ENCODE data around the gene CERT1. TPM values are rescaled to one million over a fixed set of nuclear protein-coding genes. Genes with fewer than 3 reads are reported as not detected.

CERT1 gene
- total RNA-seq, 4 donors from 2014 or later = 23.3 to 32.3 (median 30.6) TPM

GRCh38 chr5:75384218-75384617 lies 127.2 kb downstream of the CERT1 start:
- intact Hi-C loops (cut with DNase I; ENCODE audit: low total_unique reads) = no loop called here
- DNase-seq (ENCODE audit: low spot score in 2 of 2) = no peak
- WGBS, 2 donors = 28 to 32% methylated on average over 1 of the region's 1 CpG
- H3K4me3 ChIP-seq (ENCODE audit: low read depth, poor library complexity, severe bottlenecking) = no peak overlapping the region
- TF ChIP-seq POLR2A (IDR thresholded peaks at IDR 0.05) = no peak
- no peak for TF ChIP-seq CTCF (IDR thresholded peaks at IDR 0.05)

GRCh38 chr5:75381456-75381855 lies 130.0 kb downstream of the CERT1 start:
- WGBS, 2 donors = 86 to 91% methylated on average over 4 of the region's 4 CpGs
- H3K4me3 ChIP-seq (ENCODE audit: low read depth, poor library complexity, severe bottlenecking) = no peak overlapping the region
- TF ChIP-seq CTCF (IDR thresholded peaks at IDR 0.05) (no peak), POLR2A (IDR thresholded peaks at IDR 0.05) (no peak)
- no peak for DNase-seq (ENCODE audit: low spot score in 2 of 2)
- intact Hi-C loops (cut with DNase I; ENCODE audit: low total_unique reads) = no loop called here

- no peak overlapping the region for H3K4me3 ChIP-seq (ENCODE audit: low read depth, poor library complexity, severe bottlenecking)
- WGBS, 2 donors = 90 to 94% methylated on average over 1 of the region's 1 CpG
- intact Hi-C loops (cut with DNase I; ENCODE audit: low total_unique reads) = no loop called here
- DNase-seq (ENCODE audit: low spot score in 2 of 2) = no peak
- no peak for TF ChIP-seq POLR2A (IDR thresholded peaks at IDR 0.05)
- TF ChIP-seq CTCF (IDR thresholded peaks at IDR 0.05) = no peak
Observed at GRCh38 chr5:75380099-75380498, 131.3 kb downstream of the CERT1 start.

- no peak overlapping the region for H3K4me3 ChIP-seq (ENCODE audit: low read depth, poor library complexity, severe bottlenecking)
- intact Hi-C loops (cut with DNase I; ENCODE audit: low total_unique reads) = no loop called here
- no peak for DNase-seq (ENCODE audit: low spot score in 2 of 2)
- no peak for TF ChIP-seq CTCF (IDR thresholded peaks at IDR 0.05)
- TF ChIP-seq POLR2A (IDR thresholded peaks at IDR 0.05) = no peak
- 98 to 99% methylated on average over 4 of the region's 4 CpGs for WGBS, 2 donors
Observed at GRCh38 chr5:75375414-75375813, 136.0 kb downstream of the CERT1 start.

GRCh38 chr5:75374394-75374814 lies 137.0 kb downstream of the CERT1 start:
- 90 to 92% methylated on average over 12 of the region's 12 CpGs for WGBS, 2 donors
- H3K4me3 ChIP-seq (ENCODE audit: low read depth, poor library complexity, severe bottlenecking) = no peak overlapping the region
- TF ChIP-seq CTCF (IDR thresholded peaks at IDR 0.05) = no peak
- TF ChIP-seq POLR2A (IDR thresholded peaks at IDR 0.05) = no peak
- intact Hi-C loops (cut with DNase I; ENCODE audit: low total_unique reads) = no loop called here
- no peak for DNase-seq (ENCODE audit: low spot score in 2 of 2)

GRCh38 chr5:75373862-75374261 lies 137.6 kb downstream of the CERT1 start:
- DNase-seq (ENCODE audit: low spot score in 2 of 2) = no peak
- no peak overlapping the region for H3K4me3 ChIP-seq (ENCODE audit: low read depth, poor library complexity, severe bottlenecking)
- intact Hi-C loops (cut with DNase I; ENCODE audit: low total_unique reads) = no loop called here
- TF ChIP-seq CTCF (IDR thresholded peaks at IDR 0.05) (no peak), POLR2A (IDR thresholded peaks at IDR 0.05) (no peak)
- 72 to 77% methylated on average over 2 of the region's 2 CpGs for WGBS, 2 donors
